Fibroblast of lung (primary cell): ENCODE results near the gene SEMA3E. TPM values are rescaled to one million over a fixed set of nuclear protein-coding genes. Genes with fewer than 3 reads are reported as not detected.

Experiments
- DNase-seq, 2 donors: peaks; one replicate each; pipeline versions ENCODE4 v3.0.0 to v3.0.0-alpha.2; 2010; ENCODE audit warnings: low read depth in 2 of 2
- H2AFZ ChIP-seq: 2 replicates; pipeline ENCODE4 v1.5.1; 2012; ENCODE audit warnings: low read length, control low read depth, inconsistent platforms
- H3K27ac ChIP-seq: 2 replicates; pipeline ENCODE4 v1.5.1; 2011; ENCODE audit warnings: low read length, control low read depth; ENCODE audit not compliant: insufficient read depth
- H3K27me3 ChIP-seq: 2 replicates; pipeline ENCODE4 v1.5.1; 2011; ENCODE audit warnings: mild to moderate bottlenecking, low read length; ENCODE audit not compliant: control insufficient read depth, insufficient read depth
- H3K36me3 ChIP-seq: 2 replicates; pipeline ENCODE4 v1.5.1; 2011; ENCODE audit warnings: low read length; ENCODE audit not compliant: control insufficient read depth, insufficient read depth
- H3K4me1 ChIP-seq: 2 replicates; pipeline ENCODE4 v1.5.1; 2011; ENCODE audit warnings: low read length; ENCODE audit not compliant: control insufficient read depth, insufficient read depth; ENCODE audit errors: extremely low read depth
- H3K4me2 ChIP-seq: 2 replicates; pipeline ENCODE4 v1.5.1; 2011; ENCODE audit warnings: low read length, control low read depth; ENCODE audit not compliant: insufficient read depth; ENCODE audit errors: extremely low read depth
- H3K4me3 ChIP-seq, 4 experiments: fragments of 200-600 bp in 1 of 4; sonication (generic) in 1 of 4; replicated peaks in 1 of 4; 2 replicates each; pipeline ENCODE4 v1.5.1; 2011 to 2016; ENCODE audit warnings: low read length in 4 of 4, low read depth in 3 of 4, mild to moderate bottlenecking in 3 of 4, control low read depth in 2 of 4, inconsistent platforms in 1 of 4, mixed read lengths in 1 of 4; ENCODE audit not compliant: insufficient read depth in 1 of 4; ENCODE audit errors: control extremely low read depth in 1 of 4
- H3K79me2 ChIP-seq: 2 replicates; pipeline ENCODE4 v1.5.1; 2012; ENCODE audit warnings: mild to moderate bottlenecking, low read length, inconsistent platforms; ENCODE audit not compliant: control insufficient read depth, insufficient read depth
- H3K9ac ChIP-seq: 2 replicates; pipeline ENCODE4 v1.5.1; 2011; ENCODE audit warnings: mild to moderate bottlenecking, low read length, control low read depth; ENCODE audit not compliant: insufficient read depth
- H3K9me3 ChIP-seq: 2 replicates; pipeline ENCODE4 v1.5.1; 2012; ENCODE audit warnings: low read depth, low read length; ENCODE audit not compliant: control insufficient read depth, insufficient read depth
- H4K20me1 ChIP-seq: 2 replicates; pipeline ENCODE4 v1.5.1; 2011; ENCODE audit warnings: low read length; ENCODE audit not compliant: control insufficient read depth, insufficient read depth; ENCODE audit errors: extremely low read depth
- EZH2 ChIP-seq: IDR thresholded peaks from 2 replicates; pipeline ENCODE4 v1.5.1; 2012; ENCODE audit warnings: low read length, control low read depth, mild to moderate bottlenecking; ENCODE audit errors: missing control alignments
- polyA plus RNA-seq, 2 donors: library from polyadenylated mRNA; depleted of rRNA in 1 of 2; stranded (reverse) in 1 of 2; unstranded in 1 of 2; fragments of >200 nt; gene quantifications; 2 replicates each; pipeline ENCODE4 v1.2.1, GENCODE V29; 2011 to 2012; ENCODE audit warnings: missing spikeins in 1 of 2
- total RNA-seq: library from RNA; depleted of rRNA; stranded (reverse); fragments of >200 nt; gene quantifications from 2 replicates; pipeline ENCODE4 v1.2.1, GENCODE V29; 2014
- TF ChIP-seq, protein P1 (sequence below), 2 donors: IDR thresholded peaks in 1 of 2; conservative IDR thresholded peaks in 1 of 2; 1 replicate in 1 of 2; 2 replicates in 1 of 2; pipeline ENCODE4 v1.5.1; 2011 to 2012; ENCODE audit warnings: low read length in 2 of 2, control low read depth in 1 of 2, inconsistent platforms in 1 of 2, low read depth in 1 of 2, mild to moderate bottlenecking in 1 of 2

SEMA3E gene
- total and polyA plus RNA-seq, 2 donors (not counting 1 experiment from before 2014, with no cell fraction given): 1.1 to 2.0 TPM

DNA sequence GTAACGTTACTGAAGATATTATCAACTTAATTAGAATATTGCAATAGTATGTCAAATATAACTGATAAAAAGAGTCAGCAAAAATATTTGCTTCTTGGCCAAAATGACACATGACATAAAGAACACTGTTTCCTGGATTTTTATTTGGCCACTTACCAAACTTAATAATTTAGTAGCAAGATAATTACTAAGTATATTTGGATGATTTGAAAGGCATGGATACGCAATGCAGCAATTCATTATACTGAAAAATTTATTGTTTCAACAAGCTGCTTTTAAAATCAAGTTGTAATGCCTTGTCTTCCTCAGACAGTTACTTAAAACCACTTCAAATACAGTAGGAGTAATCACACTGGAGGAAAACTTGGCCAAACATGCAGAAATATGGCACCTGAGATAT lies 234.0 kb downstream of the SEMA3E start:
- H2AFZ ChIP-seq: no peak overlapping the region
- TF ChIP-seq, protein P1, sequence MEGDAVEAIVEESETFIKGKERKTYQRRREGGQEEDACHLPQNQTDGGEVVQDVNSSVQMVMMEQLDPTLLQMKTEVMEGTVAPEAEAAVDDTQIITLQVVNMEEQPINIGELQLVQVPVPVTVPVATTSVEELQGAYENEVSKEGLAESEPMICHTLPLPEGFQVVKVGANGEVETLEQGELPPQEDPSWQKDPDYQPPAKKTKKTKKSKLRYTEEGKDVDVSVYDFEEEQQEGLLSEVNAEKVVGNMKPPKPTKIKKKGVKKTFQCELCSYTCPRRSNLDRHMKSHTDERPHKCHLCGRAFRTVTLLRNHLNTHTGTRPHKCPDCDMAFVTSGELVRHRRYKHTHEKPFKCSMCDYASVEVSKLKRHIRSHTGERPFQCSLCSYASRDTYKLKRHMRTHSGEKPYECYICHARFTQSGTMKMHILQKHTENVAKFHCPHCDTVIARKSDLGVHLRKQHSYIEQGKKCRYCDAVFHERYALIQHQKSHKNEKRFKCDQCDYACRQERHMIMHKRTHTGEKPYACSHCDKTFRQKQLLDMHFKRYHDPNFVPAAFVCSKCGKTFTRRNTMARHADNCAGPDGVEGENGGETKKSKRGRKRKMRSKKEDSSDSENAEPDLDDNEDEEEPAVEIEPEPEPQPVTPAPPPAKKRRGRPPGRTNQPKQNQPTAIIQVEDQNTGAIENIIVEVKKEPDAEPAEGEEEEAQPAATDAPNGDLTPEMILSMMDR (conservative IDR thresholded peaks at IDR 0.05 in 1 of 2, IDR thresholded peaks at IDR 0.05 in 1 of 2; ENCODE audit: low read depth in 1 of 2, low read length in 2 of 2): no peak
- no peak for TF ChIP-seq EZH2
- DNase-seq: no peak

DNA sequence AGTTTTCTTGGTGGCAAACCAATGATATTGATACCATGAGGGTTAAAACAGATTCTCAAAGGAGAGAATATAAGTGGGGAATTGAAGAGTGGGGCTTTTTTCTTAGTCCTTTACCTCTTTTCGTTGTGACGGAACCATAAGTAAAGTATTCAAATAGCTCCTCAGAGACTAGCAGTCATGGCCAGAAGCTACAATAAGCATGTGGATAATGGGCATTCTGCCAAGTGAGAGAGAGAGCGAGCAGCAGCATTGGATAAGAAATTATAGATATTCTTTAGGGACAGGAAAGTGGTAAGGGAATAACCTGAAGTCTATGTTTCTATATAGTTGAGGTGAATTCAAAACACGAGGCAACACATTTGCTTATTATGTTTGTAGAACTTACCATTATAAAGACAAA lies 235.1 kb downstream of the SEMA3E start:
- Histone ChIP-seq H3K27ac (no peak overlapping the region), H3K36me3 (no peaks in the 10 kb centered on the region), H2AFZ (no peak overlapping the region), H4K20me1 (no peaks in the 10 kb centered on the region), H3K4me1 (no peaks in the 10 kb centered on the region), H3K9me3 (no peaks in the 10 kb centered on the region), H3K27me3 (no peaks in the 10 kb centered on the region), H3K79me2 (no peaks in the 10 kb centered on the region), H3K9ac (no peak overlapping the region), H3K4me3 (no peak overlapping the region), H3K4me2 (no peak overlapping the region)
- DNase-seq: peak; percentile 14 to 44
- TF ChIP-seq, protein P1 (conservative IDR thresholded peaks at IDR 0.05 in 1 of 2, IDR thresholded peaks at IDR 0.05 in 1 of 2; ENCODE audit: low read depth in 1 of 2, low read length in 2 of 2): no peak
- no peak for TF ChIP-seq EZH2

More for the DNA sequence above, 234.0 kb downstream of the SEMA3E start:
- no peaks in the 10 kb centered on the region for H3K79me2 ChIP-seq
- no peak overlapping the region for H3K4me3 ChIP-seq
- no peak overlapping the region for H3K9ac ChIP-seq
- H3K4me2 ChIP-seq: no peak overlapping the region
- no peaks in the 10 kb centered on the region for H3K9me3 ChIP-seq
- H3K27ac ChIP-seq: no peak overlapping the region
- H4K20me1 ChIP-seq: no peaks in the 10 kb centered on the region
- H3K4me1 ChIP-seq: no peaks in the 10 kb centered on the region
- H3K27me3 ChIP-seq: no peaks in the 10 kb centered on the region
- no peaks in the 10 kb centered on the region for H3K36me3 ChIP-seq

DNA sequence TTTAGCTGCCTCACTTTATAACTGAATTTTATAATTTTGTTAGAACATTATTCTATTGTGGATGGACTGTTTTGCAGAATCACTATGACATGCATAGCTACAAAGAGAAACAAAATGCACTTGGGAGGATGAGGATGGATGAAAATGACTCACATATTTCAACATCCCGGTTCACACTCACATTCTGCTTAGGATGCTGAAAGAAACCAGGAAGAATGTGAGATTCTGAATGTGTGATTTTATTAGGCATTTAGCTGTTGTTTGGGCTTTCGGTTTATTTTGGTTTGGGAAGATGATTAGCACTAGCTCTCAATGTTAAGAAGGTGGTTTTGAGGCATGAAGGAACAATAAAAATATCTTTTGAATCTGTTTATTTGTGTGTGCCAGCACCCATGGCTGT lies 235.5 kb downstream of the SEMA3E start:
- no peak for TF ChIP-seq EZH2
- TF ChIP-seq, protein P1 (conservative IDR thresholded peaks at IDR 0.05 in 1 of 2, IDR thresholded peaks at IDR 0.05 in 1 of 2; ENCODE audit: low read depth in 1 of 2, low read length in 2 of 2): no peak
- H3K36me3 ChIP-seq: no peaks in the 10 kb centered on the region
- no peak overlapping the region for H3K9ac ChIP-seq
- H3K4me3 ChIP-seq: no peak overlapping the region
- no peaks in the 10 kb centered on the region for H3K4me1 ChIP-seq
- no peak overlapping the region for H2AFZ ChIP-seq
- H3K9me3 ChIP-seq: no peaks in the 10 kb centered on the region
- no peak overlapping the region for H3K27ac ChIP-seq
- no peaks in the 10 kb centered on the region for H3K27me3 ChIP-seq
- DNase-seq: peak; percentile 60 to 71
- H3K4me2 ChIP-seq: no peak overlapping the region
- H4K20me1 ChIP-seq: no peaks in the 10 kb centered on the region
- no peaks in the 10 kb centered on the region for H3K79me2 ChIP-seq
